Kidney (tissue), 14 donors: ENCODE results near the gene ARSG. TPM values are rescaled to one million over a fixed set of nuclear protein-coding genes. Genes with fewer than 3 reads are reported as not detected.

Experiments used
- DNase-seq, 5 donors: peaks; one replicate each; pipeline ENCODE4 v3.0.0-alpha.2; 2013 to 2020
- FAIRE-seq: peaks from 2 replicates; lab custom pipeline; 2012; peaks lifted over from hg19 to GRCh38; lab: Jason Lieb, UNC
- H3K27ac ChIP-seq, 2 donors: one replicate each; pipeline ENCODE4 v1.7.0; 2013; ENCODE audit warnings: low read depth in 2 of 2, low read length in 2 of 2, inconsistent platforms in 1 of 2
- H3K27me3 ChIP-seq: one replicate; pipeline ENCODE4 v1.7.1; 2013; ENCODE audit warnings: low read length, inconsistent platforms; ENCODE audit not compliant: control insufficient read depth, insufficient read depth
- H3K36me3 ChIP-seq, 3 donors: one replicate each; pipeline versions ENCODE4 v1.7.0 to v1.7.1; 2013; ENCODE audit warnings: low read length in 3 of 3, control low read depth in 1 of 3, inconsistent platforms in 1 of 3; ENCODE audit not compliant: insufficient read depth in 3 of 3, control insufficient read depth in 2 of 3
- H3K4me1 ChIP-seq, 3 donors: one replicate each; pipeline versions ENCODE4 v1.7.0 to v1.7.1; 2013; ENCODE audit warnings: low read length in 3 of 3, inconsistent platforms in 1 of 3, low read depth in 1 of 3; ENCODE audit not compliant: control insufficient read depth in 2 of 3, insufficient read depth in 2 of 3
- H3K4me3 ChIP-seq, 3 donors: one replicate each; pipeline versions ENCODE4 v1.7.0 to v1.8.1; 2013; ENCODE audit warnings: low read length in 3 of 3, control low read depth in 1 of 3, inconsistent platforms in 1 of 3
- H3K9ac ChIP-seq, 3 donors: one replicate each; pipeline versions ENCODE4 v1.7.0 to v1.7.1; 2013; ENCODE audit warnings: low read length in 3 of 3, control low read depth in 1 of 3, inconsistent platforms in 1 of 3
- H3K9me3 ChIP-seq, 3 donors: one replicate each; pipeline versions ENCODE4 v1.7.0 to v1.7.1; 2013; ENCODE audit warnings: low read length in 3 of 3, control low read depth in 1 of 3, inconsistent platforms in 1 of 3; ENCODE audit not compliant: control insufficient read depth in 2 of 3, insufficient read depth in 1 of 3
- intact Hi-C: fragments of 100-400 bp; cut with DNase I; formaldehyde crosslinking; loops from one replicate; pipeline ENCODE4 v1.11.1; 2022
- polyA plus RNA-seq: library from polyadenylated mRNA; stranded (reverse); fragments of 350-450 nt; fragmentation: Illumina TruSeq; extraction: RNeasy Lipid Tissue Mini Kit (QIAGEN cat#74804); gene quantifications from one replicate; pipeline ENCODE4 v1.2.3, GENCODE V29; 2014; ENCODE audit warnings: low read depth, low replicate concordance; ENCODE audit not compliant: insufficient read depth
- total RNA-seq: library from RNA; stranded (reverse); fragmentation: NEBNext Ultra II Directional; extraction: Animal tissue kit (Norgen Biotek cat#: 25700); gene quantifications from one replicate; pipeline ENCODE4 v1.2.1, GENCODE V29; 2021
- TF ChIP-seq, protein P1 (sequence below): IDR thresholded peaks from 3 replicates; pipeline ENCODE4 v1.5.1; 2012; ENCODE audit warnings: mild to moderate bottlenecking, moderate library complexity, borderline replicate concordance; ENCODE audit not compliant: insufficient read depth; ENCODE audit errors: extremely low read depth
- donor health status: control.
- donor health status: control.
- donor health status: control.
- donor health status: control.
- donor health status: control.
- donor health status: DM: yes; HTN: yes; CAD: no.
- donor health status: Normal renal cell carcinoma (clear cell type).

The ARSG gene
- total and polyA plus RNA-seq, 2 donors from 2014 or later = 5.0 to 12.6 TPM

DNA sequence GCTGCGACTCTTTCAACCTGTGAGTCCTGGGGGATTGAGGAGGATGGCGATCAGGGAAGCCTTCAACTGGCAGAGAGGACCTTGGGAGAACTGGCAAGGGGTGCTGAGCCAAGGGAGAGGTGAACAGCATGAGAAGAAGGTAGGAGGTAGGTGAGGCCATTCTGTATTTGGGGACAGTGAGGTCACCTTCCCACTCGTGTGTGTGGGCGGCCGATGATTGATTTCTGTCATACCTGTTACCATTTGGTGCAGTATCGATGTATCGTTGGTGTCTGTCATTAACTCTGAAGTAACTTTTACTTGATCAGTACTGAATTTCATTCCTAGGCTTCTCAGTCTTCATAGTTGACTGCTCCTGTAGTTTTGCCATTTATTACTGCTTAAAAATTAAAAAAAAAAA, 3.8 kb downstream of the ARSG start:
- intact Hi-C loops = no loop called here
- H3K4me3 ChIP-seq = no peak overlapping the region
- H3K27ac ChIP-seq = no peak overlapping the region
- H3K9me3 ChIP-seq = no peaks in the 10 kb centered on the region
- FAIRE-seq = no peak
- no peaks in the 10 kb centered on the region for H3K36me3 ChIP-seq
- H3K4me1 ChIP-seq = peaks cover 0 to 6% (median 0%) of the 10 kb centered on the region in 3 donors
- TF ChIP-seq, protein P1, sequence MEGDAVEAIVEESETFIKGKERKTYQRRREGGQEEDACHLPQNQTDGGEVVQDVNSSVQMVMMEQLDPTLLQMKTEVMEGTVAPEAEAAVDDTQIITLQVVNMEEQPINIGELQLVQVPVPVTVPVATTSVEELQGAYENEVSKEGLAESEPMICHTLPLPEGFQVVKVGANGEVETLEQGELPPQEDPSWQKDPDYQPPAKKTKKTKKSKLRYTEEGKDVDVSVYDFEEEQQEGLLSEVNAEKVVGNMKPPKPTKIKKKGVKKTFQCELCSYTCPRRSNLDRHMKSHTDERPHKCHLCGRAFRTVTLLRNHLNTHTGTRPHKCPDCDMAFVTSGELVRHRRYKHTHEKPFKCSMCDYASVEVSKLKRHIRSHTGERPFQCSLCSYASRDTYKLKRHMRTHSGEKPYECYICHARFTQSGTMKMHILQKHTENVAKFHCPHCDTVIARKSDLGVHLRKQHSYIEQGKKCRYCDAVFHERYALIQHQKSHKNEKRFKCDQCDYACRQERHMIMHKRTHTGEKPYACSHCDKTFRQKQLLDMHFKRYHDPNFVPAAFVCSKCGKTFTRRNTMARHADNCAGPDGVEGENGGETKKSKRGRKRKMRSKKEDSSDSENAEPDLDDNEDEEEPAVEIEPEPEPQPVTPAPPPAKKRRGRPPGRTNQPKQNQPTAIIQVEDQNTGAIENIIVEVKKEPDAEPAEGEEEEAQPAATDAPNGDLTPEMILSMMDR = no peak
- H3K9ac ChIP-seq = no peak overlapping the region
- no peak for DNase-seq
- H3K27me3 ChIP-seq = peaks cover 6% of the 10 kb centered on the region

DNA sequence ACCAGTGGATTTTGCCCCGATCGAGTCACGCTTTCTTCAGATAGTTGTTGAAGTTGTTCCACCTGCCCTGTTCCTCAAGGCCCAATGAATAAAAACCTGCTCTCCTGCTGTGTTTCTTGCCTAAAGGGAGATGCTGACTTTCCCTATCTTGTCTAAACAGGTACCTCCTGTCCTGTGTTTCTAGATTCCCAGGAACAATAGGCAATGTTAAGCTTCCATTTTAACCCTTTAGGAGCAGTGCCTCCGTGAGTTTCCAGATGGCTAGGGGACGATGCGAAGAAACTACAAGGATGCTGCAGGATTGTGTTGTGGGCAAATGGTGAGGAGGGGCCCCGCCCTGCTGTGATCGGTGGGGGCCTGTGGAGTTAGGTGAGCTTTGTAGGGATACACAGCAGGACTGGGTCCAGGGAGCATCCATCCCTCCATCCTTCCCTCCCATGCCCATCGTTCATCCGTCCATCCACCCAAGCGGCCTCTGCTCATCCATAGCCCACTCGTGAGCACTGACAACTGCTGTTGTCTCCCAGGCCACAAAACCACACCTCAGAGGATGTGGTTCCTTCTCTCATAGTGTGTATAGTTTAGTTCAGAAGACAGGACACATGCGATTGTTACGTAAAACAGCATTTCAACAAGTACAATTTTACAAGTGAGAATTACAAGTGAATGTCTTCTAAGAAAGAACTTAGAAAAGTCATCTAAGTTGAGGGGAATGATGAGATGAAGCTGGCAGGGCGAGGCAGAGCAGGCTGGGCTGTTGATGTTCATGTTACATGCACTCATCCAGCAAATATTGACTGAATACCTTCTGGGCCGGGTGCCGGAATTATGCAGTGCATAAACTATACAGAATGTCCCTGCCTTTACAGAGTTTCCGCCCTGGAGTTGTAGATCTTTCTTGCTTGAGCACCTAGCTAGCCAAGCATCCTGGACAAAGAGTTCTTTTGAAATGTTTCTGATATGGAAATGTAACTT, 5.2 kb downstream of the ARSG start:
- Histone ChIP-seq H3K9me3 (no peaks in the 10 kb centered on the region), H3K27ac (no peak overlapping the region), H3K36me3 (no peaks in the 10 kb centered on the region), H3K4me1 (peaks cover 0 to 6% (median 0%) of the 10 kb centered on the region in 3 donors), H3K4me3 (no peak overlapping the region), H3K27me3 (peaks cover 6% of the 10 kb centered on the region), H3K9ac (no peak overlapping the region)
- TF ChIP-seq, protein P1 = no peak
- FAIRE-seq (no peak), DNase-seq (no peak)
- intact Hi-C loops = no loop called here

DNA sequence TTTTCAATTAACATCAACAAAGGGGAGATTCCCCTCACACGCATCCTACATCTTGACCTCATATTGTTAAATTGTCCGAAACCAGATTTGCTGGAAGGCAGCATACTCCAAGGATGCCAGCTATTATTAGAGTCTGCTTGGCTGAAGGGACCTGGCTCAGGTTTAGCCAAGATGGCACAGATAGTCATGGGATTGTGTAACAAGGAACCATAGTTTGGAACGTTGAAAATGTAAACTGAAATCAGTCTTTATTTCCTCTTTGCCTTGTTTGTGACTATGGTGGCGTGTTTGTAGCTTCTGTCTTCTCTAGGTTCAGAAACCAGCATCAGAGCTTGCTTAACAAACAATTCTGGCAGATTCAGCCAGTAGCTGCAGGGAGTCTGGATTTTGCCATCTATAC, 5.9 kb downstream of the ARSG start:
- no peak for DNase-seq
- Histone ChIP-seq H3K36me3 (no peaks in the 10 kb centered on the region), H3K27ac (no peak overlapping the region), H3K27me3 (peaks cover 6% of the 10 kb centered on the region), H3K9me3 (no peaks in the 10 kb centered on the region), H3K4me3 (no peak overlapping the region), H3K4me1 (peaks cover 0 to 5% (median 0%) of the 10 kb centered on the region in 3 donors), H3K9ac (no peak overlapping the region)
- TF ChIP-seq, protein P1 = no peak
- no peak for FAIRE-seq
- intact Hi-C loops = no loop called here
